NCI-H1105 (cell line): ENCODE data around the gene LRIG3.
"Not testable (repeated sequence)": the region's sequence is repeated elsewhere in the genome, so short reads cannot be mapped to it uniquely, and the experiment has no call there.

ENCODE experiments used
- DNase-seq: peaks from one replicate; lab custom pipeline; 2025; lab: John Stamatoyannopoulos, UW

Gene LRIG3

GRCh38 chr12:58905422-58905821 lies 14.9 kb downstream of the LRIG3 start:
- DNase-seq, result no peak

- not testable (repeated sequence) for DNase-seq
These were observed 17.6 kb downstream of the LRIG3 start for GRCh38 chr12:58902726-58903125.

GRCh38 chr12:58901664-58902063 lies 18.6 kb downstream of the LRIG3 start:
- no peak for DNase-seq

GRCh38 chr12:58897969-58898368 lies 22.3 kb downstream of the LRIG3 start:
- DNase-seq, result no peak

GRCh38 chr12:58896278-58896677 lies 24.0 kb downstream of the LRIG3 start:
- no peak for DNase-seq

GRCh38 chr12:58895053-58895452 lies 25.3 kb downstream of the LRIG3 start:
- no peak for DNase-seq

GRCh38 chr12:58894040-58894439 lies 26.3 kb downstream of the LRIG3 start:
- no peak for DNase-seq

GRCh38 chr12:58893495-58893894 lies 26.8 kb downstream of the LRIG3 start:
- no peak for DNase-seq

- peak; percentile 10 for DNase-seq
These were observed 30.7 kb downstream of the LRIG3 start for GRCh38 chr12:58889557-58889956.

GRCh38 chr12:58888131-58888783 lies 32.0 kb downstream of the LRIG3 start:
- DNase-seq, result peak; percentile 82

- no peak for DNase-seq
These were observed 33.2 kb downstream of the LRIG3 start for GRCh38 chr12:58887068-58887467.

GRCh38 chr12:58886474-58886873 lies 33.8 kb downstream of the LRIG3 start:
- no peak for DNase-seq

- no peak for DNase-seq
These were observed 35.4 kb downstream of the LRIG3 start for GRCh38 chr12:58884916-58885315.

- no peak for DNase-seq
These were observed 36.5 kb downstream of the LRIG3 start for GRCh38 chr12:58883576-58884334.

GRCh38 chr12:58882826-58883225 lies 37.5 kb downstream of the LRIG3 start:
- DNase-seq, result peak; percentile 18

GRCh38 chr12:58881816-58882215 lies 38.5 kb downstream of the LRIG3 start:
- no peak for DNase-seq

GRCh38 chr12:58880639-58881038 lies 39.7 kb downstream of the LRIG3 start:
- DNase-seq, result no peak

- DNase-seq, result peak; percentile 7
These were observed 43.0 kb downstream of the LRIG3 start for GRCh38 chr12:58877243-58877743.

- no peak for DNase-seq
These were observed 46.8 kb downstream of the LRIG3 start for GRCh38 chr12:58873496-58873895.

- no peak for DNase-seq
These were observed 48.7 kb downstream of the LRIG3 start for GRCh38 chr12:58871556-58871955.

- DNase-seq, result no peak
These were observed 49.7 kb downstream of the LRIG3 start for GRCh38 chr12:58870595-58870994.

- DNase-seq, result no peak
These were observed 59.5 kb downstream of the LRIG3 start for GRCh38 chr12:58860788-58861240.

- no peak for DNase-seq
These were observed 60.1 kb downstream of the LRIG3 start for GRCh38 chr12:58860056-58860787.
